H54 (cell line): ENCODE measurements around the gene KDM4B.

Source experiments
- DNase-seq: peaks from one replicate; pipeline ENCODE4 v3.0.0; 2011; ENCODE audit warnings: low spot score, mixed read lengths; ENCODE audit not compliant: insufficient read length
- FAIRE-seq: peaks from 3 replicates; lab custom pipeline; 2011; peaks lifted over from hg19 to GRCh38; lab: Jason Lieb, UNC
- POLR2A ChIP-seq: IDR thresholded peaks from 2 replicates; pipeline ENCODE4 v1.6.1; 2011; ENCODE audit warnings: low read depth, mild to moderate bottlenecking, low read length

The KDM4B gene

GRCh38 chr19:5093297-5093928, 124.5 kb downstream of the KDM4B start:
- no peak for TF ChIP-seq POLR2A
- DNase-seq (no peak), FAIRE-seq (no peak)

GRCh38 chr19:5093948-5094718, 125.2 kb downstream of the KDM4B start:
- no peak for FAIRE-seq
- no peak for TF ChIP-seq POLR2A
- DNase-seq: no peak

- DNase-seq (no peak), FAIRE-seq (no peak)
- no peak for TF ChIP-seq POLR2A
These were observed 126.1 kb downstream of the KDM4B start for GRCh38 chr19:5094768-5095567.

GRCh38 chr19:5095568-5095850, 126.6 kb downstream of the KDM4B start:
- no peak for TF ChIP-seq POLR2A
- DNase-seq: no peak

GRCh38 chr19:5096536-5096935, 127.6 kb downstream of the KDM4B start:
- FAIRE-seq: no peak
- no peak for TF ChIP-seq POLR2A
- DNase-seq: no peak

More at GRCh38 chr19:5095568-5095850, 126.6 kb downstream of the KDM4B start:
- FAIRE-seq: no peak

GRCh38 chr19:5097331-5097930, 128.5 kb downstream of the KDM4B start:
- DNase-seq (no peak), FAIRE-seq (no peak)

GRCh38 chr19:5097959-5098623, 129.2 kb downstream of the KDM4B start:
- TF ChIP-seq POLR2A: no peak
- FAIRE-seq: no peak
- no peak for DNase-seq

More at GRCh38 chr19:5097331-5097930, 128.5 kb downstream of the KDM4B start:
- TF ChIP-seq POLR2A: no peak

- TF ChIP-seq POLR2A: no peak
- FAIRE-seq (no peak), DNase-seq (no peak)
These were observed 129.7 kb downstream of the KDM4B start for GRCh38 chr19:5098646-5099045.

- no peak for DNase-seq
- TF ChIP-seq POLR2A: no peak
- FAIRE-seq: no peak
These were observed 130.8 kb downstream of the KDM4B start for GRCh38 chr19:5099701-5100221.

- TF ChIP-seq POLR2A: no peak
- DNase-seq: no peak
- no peak for FAIRE-seq
These were observed 133.0 kb downstream of the KDM4B start for GRCh38 chr19:5101871-5102270.

- FAIRE-seq: no peak
- TF ChIP-seq POLR2A: no peak
These were observed 133.6 kb downstream of the KDM4B start for GRCh38 chr19:5102520-5102919.

GRCh38 chr19:5103061-5103701, 134.3 kb downstream of the KDM4B start:
- no peak for TF ChIP-seq POLR2A
- no peak for DNase-seq
- FAIRE-seq: no peak

More at GRCh38 chr19:5102520-5102919, 133.6 kb downstream of the KDM4B start:
- DNase-seq: no peak

- no peak for TF ChIP-seq POLR2A
- FAIRE-seq (no peak), DNase-seq (no peak)
These were observed 135.0 kb downstream of the KDM4B start for GRCh38 chr19:5103812-5104410.
